Liver (tissue), 9 donors: ENCODE measurements around the gene DIS3L2. TPM values are rescaled to one million over a fixed set of nuclear protein-coding genes. Genes with fewer than 3 reads are reported as not detected.

Experiments
- DNase-seq: peaks from one replicate; pipeline ENCODE4 v3.0.0-alpha.2; 2017; ENCODE audit warnings: low spot score
- H3K27ac ChIP-seq, 2 donors: one replicate each; pipeline ENCODE4 v1.7.0; 2013; ENCODE audit warnings: inconsistent platforms in 2 of 2, low read length in 2 of 2, control low read depth in 1 of 2, low read depth in 1 of 2, mild to moderate bottlenecking in 1 of 2
- H3K27me3 ChIP-seq, 4 donors: one replicate each; pipeline versions ENCODE4 v1.6.1 to v1.7.0; 2013; ENCODE audit warnings: low read length in 3 of 4, inconsistent platforms in 1 of 4, mild to moderate bottlenecking in 1 of 4, moderate library complexity in 1 of 4; ENCODE audit not compliant: control insufficient read depth in 4 of 4, insufficient read depth in 4 of 4
- H3K36me3 ChIP-seq, 4 donors: one replicate each; pipeline versions ENCODE4 v1.6.1 to v1.7.0; 2013; ENCODE audit warnings: low read length in 3 of 4, mild to moderate bottlenecking in 3 of 4, low read depth in 1 of 4, moderate library complexity in 1 of 4; ENCODE audit not compliant: control insufficient read depth in 4 of 4, insufficient read depth in 3 of 4
- H3K4me1 ChIP-seq, 4 donors: one replicate each; pipeline versions ENCODE4 v1.6.1 to v1.7.0; 2013; ENCODE audit warnings: low read length in 3 of 4, mild to moderate bottlenecking in 3 of 4, moderate library complexity in 1 of 4; ENCODE audit not compliant: control insufficient read depth in 4 of 4, insufficient read depth in 4 of 4
- H3K4me3 ChIP-seq, 3 donors: one replicate each; pipeline versions ENCODE4 v1.6.1 to v1.7.0; 2013; ENCODE audit warnings: low read length in 3 of 3, control low read depth in 1 of 3, low read depth in 1 of 3, mild to moderate bottlenecking in 1 of 3
- H3K9ac ChIP-seq, 2 donors: one replicate each; pipeline ENCODE4 v1.7.0; 2013; ENCODE audit warnings: low read length in 2 of 2, mild to moderate bottlenecking in 2 of 2, moderate library complexity in 2 of 2, control low read depth in 1 of 2, low read depth in 1 of 2
- H3K9me3 ChIP-seq, 4 donors: one replicate each; pipeline versions ENCODE4 v1.6.1 to v1.7.0; 2013; ENCODE audit warnings: low read length in 3 of 4; ENCODE audit not compliant: control insufficient read depth in 4 of 4
- ATF3 ChIP-seq: IDR thresholded peaks from 2 replicates; pipeline ENCODE4 v1.6.1; 2016; ENCODE audit warnings: antibody characterized with exemption
- CTCF ChIP-seq: fragments of 150-350 bp; IDR thresholded peaks from 2 replicates; pipeline ENCODE4 v1.5.1; 2017; ENCODE audit warnings: improper control_type of control experiment, low read depth, low read length; ENCODE audit not compliant: missing input control
- EGR1 ChIP-seq, 2 donors: IDR thresholded peaks; 2 replicates each; pipeline ENCODE4 v1.6.1; 2016 to 2018; ENCODE audit warnings: antibody characterized with exemption in 2 of 2, low read depth in 2 of 2
- FOXA1 ChIP-seq: IDR thresholded peaks from 2 replicates; pipeline ENCODE4 v1.6.1; 2016; ENCODE audit warnings: antibody characterized with exemption
- FOXA2 ChIP-seq: IDR thresholded peaks from 2 replicates; pipeline ENCODE4 v1.6.1; 2016; ENCODE audit warnings: antibody characterized with exemption
- GABPA ChIP-seq, 2 donors: IDR thresholded peaks in 1 of 2; conservative IDR thresholded peaks in 1 of 2; 2 replicates each; pipeline ENCODE4 v1.6.1; 2016; ENCODE audit warnings: antibody characterized with exemption in 2 of 2, mild to moderate bottlenecking in 1 of 2, moderate library complexity in 1 of 2
- HNF4A ChIP-seq, 2 donors: conservative IDR thresholded peaks; 2 replicates each; pipeline ENCODE4 v1.6.1; 2016; ENCODE audit warnings: antibody characterized with exemption in 2 of 2, mild to moderate bottlenecking in 2 of 2
- HNF4G ChIP-seq: IDR thresholded peaks from 2 replicates; pipeline ENCODE4 v1.6.1; 2016; ENCODE audit warnings: antibody characterized with exemption
- JUND ChIP-seq, 2 donors: IDR thresholded peaks; 2 replicates each; pipeline ENCODE4 v1.6.1; 2016; ENCODE audit warnings: antibody characterized with exemption in 2 of 2
- NR2F2 ChIP-seq: IDR thresholded peaks from 2 replicates; pipeline ENCODE4 v1.6.1; 2016; ENCODE audit warnings: antibody characterized with exemption
- RAD21 ChIP-seq, 2 donors: IDR thresholded peaks; 2 replicates each; pipeline ENCODE4 v1.6.1; 2016; ENCODE audit warnings: antibody characterized with exemption in 2 of 2, mild to moderate bottlenecking in 2 of 2
- REST ChIP-seq: IDR thresholded peaks from 2 replicates; pipeline ENCODE4 v1.6.1; 2016; ENCODE audit warnings: antibody characterized with exemption, mild to moderate bottlenecking
- RXRA ChIP-seq, 2 donors: IDR thresholded peaks; 2 replicates each; pipeline ENCODE4 v1.6.1; 2017 to 2018; ENCODE audit warnings: antibody characterized with exemption in 2 of 2, mild to moderate bottlenecking in 1 of 2
- SP1 ChIP-seq: IDR thresholded peaks from 2 replicates; pipeline ENCODE4 v1.6.1; 2018; ENCODE audit warnings: antibody characterized with exemption, mild to moderate bottlenecking
- TAF1 ChIP-seq: conservative IDR thresholded peaks from 2 replicates; pipeline ENCODE4 v1.6.1; 2016; ENCODE audit warnings: antibody characterized with exemption, mild to moderate bottlenecking
- YY1 ChIP-seq: IDR thresholded peaks from 2 replicates; pipeline ENCODE4 v1.6.1; 2016; ENCODE audit warnings: antibody characterized with exemption, mild to moderate bottlenecking
- ZBTB33 ChIP-seq: IDR thresholded peaks from 2 replicates; pipeline ENCODE4 v1.6.1; 2016; ENCODE audit warnings: antibody characterized with exemption
- WGBS: extraction: QIAGEN DNeasy Blood & Tissue Kit; methylation state at CpG from one replicate; pipeline ENCODE4 v1.1.7; 2013; 5-methylcytosine and 5-hydroxymethylcytosine counted together
- polyA plus RNA-seq, 2 donors: library from polyadenylated mRNA; stranded (reverse) in 1 of 2; unstranded in 1 of 2; fragments of 200-250 nt in 1 of 2; fragments of >200 nt in 1 of 2; fragmentation: Nextera tagmentation in 1 of 2; extraction: Ambion mirVana in 1 of 2; gene quantifications; one replicate each; pipeline versions ENCODE4 v1.2.1 to v1.2.3, GENCODE V29; 2013 to 2015
- total RNA-seq, 2 donors: library from RNA; depleted of rRNA; stranded (reverse); fragments of >200 nt; gene quantifications; one replicate each; pipeline ENCODE4 v1.2.3, GENCODE V29; 2014
- donor health status: healthy.
- donor health status: healthy.
- donor health status: healthy.
- donor health status: healthy.
- donor health status: healthy.

Gene DIS3L2
- total and polyA plus RNA-seq, 4 donors = 5.7 to 21.5 (median 8.8) TPM

GRCh38 chr2:232203166-232203891 lies 241.8 kb downstream of the DIS3L2 start:
- no peaks in the 10 kb centered on the region for H3K9me3 ChIP-seq
- WGBS = 88% methylated on average over 5 of the region's 5 CpGs
- H3K4me1 ChIP-seq = peaks cover 0 to 9% (median 2%) of the 10 kb centered on the region in 4 donors
- peaks cover 0 to 4% (median 0%) of the 10 kb centered on the region in 4 donors for H3K36me3 ChIP-seq
- no peak overlapping the region for H3K4me3 ChIP-seq
- no peak overlapping the region for H3K27ac ChIP-seq
- H3K9ac ChIP-seq = no peak overlapping the region
- no peaks in the 10 kb centered on the region for H3K27me3 ChIP-seq
- no peak for DNase-seq
- no peak for TF ChIP-seq REST
- no peak for TF ChIP-seq RAD21 (IDR thresholded peaks at IDR 0.05)
- no peak for TF ChIP-seq FOXA1
- no peak for TF ChIP-seq HNF4A (conservative IDR thresholded peaks at IDR 0.05)
- no peak for TF ChIP-seq NR2F2
- TF ChIP-seq FOXA2 = no peak
- no peak for TF ChIP-seq SP1
- TF ChIP-seq JUND (IDR thresholded peaks at IDR 0.05) = no peak
- TF ChIP-seq EGR1 (IDR thresholded peaks at IDR 0.05; ENCODE audit: low read depth in 2 of 2) = no peak
- no peak for TF ChIP-seq ATF3
- no peak for TF ChIP-seq CTCF

- H3K4me3 ChIP-seq = no peak overlapping the region
- H3K27ac ChIP-seq = no peak overlapping the region
- no peak overlapping the region for H3K9ac ChIP-seq
- WGBS = 95% methylated on average over 5 of the region's 5 CpGs
- TF ChIP-seq ZBTB33 = no peak
- TF ChIP-seq TAF1 = no peak
- no peak for TF ChIP-seq YY1
- no peak for TF ChIP-seq RXRA (IDR thresholded peaks at IDR 0.05)
- TF ChIP-seq HNF4A (conservative IDR thresholded peaks at IDR 0.05) = no peak
- no peak for TF ChIP-seq GABPA (IDR thresholded peaks at IDR 0.05 in 1 of 2, conservative IDR thresholded peaks at IDR 0.05 in 1 of 2)
- TF ChIP-seq ATF3 = no peak
- no peak for TF ChIP-seq FOXA1
- no peak for TF ChIP-seq EGR1 (IDR thresholded peaks at IDR 0.05; ENCODE audit: low read depth in 2 of 2)
- no peak for TF ChIP-seq REST
- no peak for TF ChIP-seq HNF4G
- TF ChIP-seq CTCF = no peak
- TF ChIP-seq SP1 = no peak
- no peak for DNase-seq
- H3K4me1 ChIP-seq = peaks cover 0 to 9% (median 2%) of the 10 kb centered on the region in 4 donors
- H3K9me3 ChIP-seq = no peaks in the 10 kb centered on the region
- H3K27me3 ChIP-seq = no peaks in the 10 kb centered on the region
- H3K36me3 ChIP-seq = no peaks in the 10 kb centered on the region
These were observed 242.4 kb downstream of the DIS3L2 start for GRCh38 chr2:232203936-232204335.
